SK-N-SH treated with all-trans-retinoic acid at 6 μM for 48 hours (cell line): ENCODE results near the gene ADK.

ENCODE experiments used
- BACH2 ChIP-seq: fragments of 250-450 bp; sonication (Bioruptor Pico); IDR thresholded peaks from 2 replicates; pipeline ENCODE4 v1.9.0; 2021; ENCODE audit warnings: mild to moderate bottlenecking, borderline replicate concordance
- ESRRG ChIP-seq: fragments of 250-450 bp; sonication (Bioruptor Pico); IDR thresholded peaks from 2 replicates; pipeline ENCODE4 v1.6.1; 2021; ENCODE audit warnings: mild to moderate bottlenecking
- ISL1 ChIP-seq: fragments of 250-450 bp; sonication (Bioruptor Pico); IDR thresholded peaks from 2 replicates; pipeline ENCODE4 v2.1.2; 2022; ENCODE audit warnings: mild to moderate bottlenecking, moderate library complexity
- TOX ChIP-seq: fragments of 250-450 bp; sonication (Bioruptor Pico); IDR thresholded peaks from 2 replicates; pipeline ENCODE4 v1.8.0; 2021; ENCODE audit warnings: mild to moderate bottlenecking, moderate library complexity, borderline replicate concordance
- ZC3H10 ChIP-seq: fragments of 250-450 bp; sonication (Bioruptor Pico); IDR thresholded peaks from 2 replicates; pipeline ENCODE4 v1.5.1; 2021; ENCODE audit warnings: mild to moderate bottlenecking, moderate library complexity
- ZFP3 ChIP-seq: fragments of 250-450 bp; sonication (Bioruptor Pico); IDR thresholded peaks from 2 replicates; pipeline ENCODE4 v1.5.0; 2020; ENCODE audit warnings: mild to moderate bottlenecking, moderate library complexity
- ZFP30 ChIP-seq: fragments of 450-650 bp; formaldehyde crosslinking; IDR thresholded peaks from 2 replicates; pipeline ENCODE4 v1.5.0; 2022; ENCODE audit warnings: mild to moderate bottlenecking, moderate library complexity
- ZNF8 ChIP-seq: fragments of 450-650 bp; formaldehyde crosslinking; IDR thresholded peaks from 2 replicates; pipeline ENCODE4 v1.5.0; 2020; ENCODE audit warnings: mild to moderate bottlenecking, moderate library complexity
- TF ChIP-seq, protein P1 (sequence below): fragments of 250-450 bp; sonication (Bioruptor Pico); IDR thresholded peaks from 2 replicates; pipeline ENCODE4 v1.8.0; 2020; ENCODE audit warnings: mild to moderate bottlenecking, moderate library complexity, borderline replicate concordance
- TF ChIP-seq, protein P2 (sequence below): fragments of 250-450 bp; sonication (Bioruptor Pico); IDR thresholded peaks from 2 replicates; pipeline ENCODE4 v1.5.1; 2021; ENCODE audit warnings: mild to moderate bottlenecking, moderate library complexity

DNA sequence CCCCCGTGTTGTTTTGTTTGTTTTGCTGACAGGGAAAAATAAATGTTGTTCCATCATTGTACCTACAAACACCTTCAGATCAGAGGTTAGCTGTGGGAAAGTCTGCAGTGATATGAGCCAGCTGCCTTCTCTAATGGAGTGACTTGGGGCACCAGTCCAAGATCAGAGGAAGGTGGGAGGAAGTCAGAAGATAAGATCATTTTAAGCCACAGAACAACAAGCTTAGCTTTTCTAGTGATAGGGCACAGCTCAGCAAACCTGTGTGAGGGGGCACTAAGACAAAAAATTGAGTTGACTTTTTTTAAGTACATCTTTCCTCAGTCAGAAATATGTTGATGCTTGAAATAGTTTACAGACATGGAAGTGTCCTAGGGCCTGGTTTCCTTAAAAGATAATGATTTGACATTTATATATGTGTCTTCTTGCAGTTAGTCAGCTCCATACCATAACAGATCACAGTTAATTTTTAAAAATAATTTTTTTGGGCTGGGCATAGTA, 435.1 kb downstream of the ADK start:
- TF ChIP-seq ZFP30 (CRISPR knock-in tag) (no peak), ZC3H10 (CRISPR knock-in tag) (no peak), TOX (CRISPR knock-in tag) (no peak), BACH2 (CRISPR knock-in tag) (no peak), ZNF8 (CRISPR knock-in tag) (no peak), ZFP3 (CRISPR knock-in tag) (no peak), ISL1 (CRISPR knock-in tag) (peak; percentile 65), ESRRG (no peak)
- TF ChIP-seq, protein P1, sequence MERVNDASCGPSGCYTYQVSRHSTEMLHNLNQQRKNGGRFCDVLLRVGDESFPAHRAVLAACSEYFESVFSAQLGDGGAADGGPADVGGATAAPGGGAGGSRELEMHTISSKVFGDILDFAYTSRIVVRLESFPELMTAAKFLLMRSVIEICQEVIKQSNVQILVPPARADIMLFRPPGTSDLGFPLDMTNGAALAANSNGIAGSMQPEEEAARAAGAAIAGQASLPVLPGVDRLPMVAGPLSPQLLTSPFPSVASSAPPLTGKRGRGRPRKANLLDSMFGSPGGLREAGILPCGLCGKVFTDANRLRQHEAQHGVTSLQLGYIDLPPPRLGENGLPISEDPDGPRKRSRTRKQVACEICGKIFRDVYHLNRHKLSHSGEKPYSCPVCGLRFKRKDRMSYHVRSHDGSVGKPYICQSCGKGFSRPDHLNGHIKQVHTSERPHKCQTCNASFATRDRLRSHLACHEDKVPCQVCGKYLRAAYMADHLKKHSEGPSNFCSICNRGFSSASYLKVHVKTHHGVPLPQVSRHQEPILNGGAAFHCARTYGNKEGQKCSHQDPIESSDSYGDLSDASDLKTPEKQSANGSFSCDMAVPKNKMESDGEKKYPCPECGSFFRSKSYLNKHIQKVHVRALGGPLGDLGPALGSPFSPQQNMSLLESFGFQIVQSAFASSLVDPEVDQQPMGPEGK (CRISPR knock-in tag), result peak; percentile 34; the same call in 1 of the 2 replicates
- TF ChIP-seq, protein P2, sequence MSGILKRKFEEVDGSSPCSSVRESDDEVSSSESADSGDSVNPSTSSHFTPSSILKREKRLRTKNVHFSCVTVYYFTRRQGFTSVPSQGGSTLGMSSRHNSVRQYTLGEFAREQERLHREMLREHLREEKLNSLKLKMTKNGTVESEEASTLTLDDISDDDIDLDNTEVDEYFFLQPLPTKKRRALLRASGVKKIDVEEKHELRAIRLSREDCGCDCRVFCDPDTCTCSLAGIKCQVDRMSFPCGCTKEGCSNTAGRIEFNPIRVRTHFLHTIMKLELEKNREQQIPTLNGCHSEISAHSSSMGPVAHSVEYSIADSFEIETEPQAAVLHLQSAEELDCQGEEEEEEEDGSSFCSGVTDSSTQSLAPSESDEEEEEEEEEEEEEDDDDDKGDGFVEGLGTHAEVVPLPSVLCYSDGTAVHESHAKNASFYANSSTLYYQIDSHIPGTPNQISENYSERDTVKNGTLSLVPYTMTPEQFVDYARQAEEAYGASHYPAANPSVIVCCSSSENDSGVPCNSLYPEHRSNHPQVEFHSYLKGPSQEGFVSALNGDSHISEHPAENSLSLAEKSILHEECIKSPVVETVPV (CRISPR knock-in tag), result no peak
